PC-9 (cell line): ENCODE data around the gene ANKRD44. TPM values are rescaled to one million over a fixed set of nuclear protein-coding genes. Genes with fewer than 3 reads are reported as not detected.

ENCODE experiments used
- BruUV-seq: library from RNA; stranded (reverse); fragments of 400-500 nt; replicated peaks from 2 replicates; lab custom pipeline; 2021; lab: Mats Ljungman, UMichigan
- CTCF ChIA-PET: fragments of 300-600 bp; sonication (Branson Sonifier 250); formaldehyde crosslinking; loops from one replicate; lab custom pipeline; 2022; ENCODE audit warnings: antibody characterized with exemption; lab: Charles Lee
- POLR2A ChIA-PET: fragments of 300-600 bp; sonication (Branson Sonifier 250); formaldehyde crosslinking; loops from one replicate; lab custom pipeline; 2022; ENCODE audit warnings: antibody characterized with exemption; ENCODE audit not compliant: unreplicated experiment; lab: Charles Lee
- DNase-seq, 2 experiments: peaks; one replicate each; pipeline versions ENCODE4 v3.0.0 to v3.0.0-alpha.2; 2015 to 2022; ENCODE audit warnings: mixed read lengths in 1 of 2
- H2AFZ ChIP-seq: fragments of 200-600 bp; sonication (generic); 2 replicates; pipeline ENCODE4 v1.8.1; 2017; ENCODE audit warnings: antibody characterized with exemption
- H3F3A ChIP-seq: fragments of 200-600 bp; sonication (generic); 2 replicates; pipeline ENCODE4 v1.8.1; 2017; ENCODE audit warnings: antibody characterized with exemption, mild to moderate bottlenecking, low read depth; ENCODE audit not compliant: insufficient read depth
- H3K27ac ChIP-seq: fragments of 200-600 bp; sonication (generic); 2 replicates; pipeline ENCODE4 v1.6.1; 2016; ENCODE audit warnings: mixed run types
- H3K27me3 ChIP-seq: fragments of 200-600 bp; sonication (generic); 2 replicates; pipeline ENCODE4 v1.6.1; 2016; ENCODE audit warnings: low read depth, mixed run types; ENCODE audit not compliant: insufficient read depth
- H3K36me3 ChIP-seq: fragments of 200-600 bp; sonication (generic); 2 replicates; pipeline ENCODE4 v1.6.1; 2016; ENCODE audit warnings: low read depth, mixed run types
- H3K4me1 ChIP-seq: fragments of 200-600 bp; sonication (generic); replicated peaks from 2 replicates; pipeline ENCODE4 v1.6.1; 2016; ENCODE audit warnings: mixed run types; ENCODE audit not compliant: insufficient read depth
- H3K4me2 ChIP-seq: fragments of 200-600 bp; sonication (generic); 2 replicates; pipeline ENCODE4 v1.6.1; 2017; ENCODE audit warnings: mixed run types
- H3K4me3 ChIP-seq: fragments of 200-600 bp; sonication (generic); 2 replicates; pipeline ENCODE4 v1.6.1; 2016; ENCODE audit warnings: mixed run types
- H3K79me2 ChIP-seq: fragments of 200-600 bp; sonication (generic); 2 replicates; pipeline ENCODE4 v1.6.1; 2017; ENCODE audit warnings: low read depth, mixed run types
- H3K9me2 ChIP-seq: fragments of 200-600 bp; sonication (generic); 2 replicates; pipeline ENCODE4 v1.8.1; 2017; ENCODE audit warnings: mild to moderate bottlenecking; ENCODE audit not compliant: insufficient read depth
- H3K9me3 ChIP-seq: fragments of 200-600 bp; sonication (generic); 2 replicates; pipeline ENCODE4 v1.8.1; 2016; ENCODE audit warnings: low read depth; ENCODE audit not compliant: insufficient read depth
- H4K20me1 ChIP-seq: fragments of 200-600 bp; sonication (generic); 2 replicates; pipeline ENCODE4 v1.8.1; 2017; ENCODE audit not compliant: insufficient read depth
- CTCF ChIP-seq: fragments of 200-600 bp; sonication (generic); conservative IDR thresholded peaks from 2 replicates; pipeline ENCODE4 v1.6.1; 2017; ENCODE audit warnings: mixed run types, antibody characterized with exemption, mild to moderate bottlenecking, moderate library complexity
- EZH2 ChIP-seq: fragments of 200-600 bp; sonication (generic); IDR thresholded peaks from 2 replicates; pipeline ENCODE4 v1.8.0; 2017; ENCODE audit warnings: antibody characterized with exemption, low read depth
- intact Hi-C: fragments of 100-400 bp; cut with micrococcal nuclease; formaldehyde crosslinking; loops from one replicate; pipeline ENCODE4 v1.10.0; 2022; ENCODE audit not compliant: unreplicated experiment
- total RNA-seq: library from RNA; stranded (reverse); gene quantifications from 2 replicates; pipeline ENCODE4 v1.2.3, GENCODE V29; 2021

Gene ANKRD44
- total RNA-seq, 1 experiment from 2014 or later, result 3.4 TPM

DNA sequence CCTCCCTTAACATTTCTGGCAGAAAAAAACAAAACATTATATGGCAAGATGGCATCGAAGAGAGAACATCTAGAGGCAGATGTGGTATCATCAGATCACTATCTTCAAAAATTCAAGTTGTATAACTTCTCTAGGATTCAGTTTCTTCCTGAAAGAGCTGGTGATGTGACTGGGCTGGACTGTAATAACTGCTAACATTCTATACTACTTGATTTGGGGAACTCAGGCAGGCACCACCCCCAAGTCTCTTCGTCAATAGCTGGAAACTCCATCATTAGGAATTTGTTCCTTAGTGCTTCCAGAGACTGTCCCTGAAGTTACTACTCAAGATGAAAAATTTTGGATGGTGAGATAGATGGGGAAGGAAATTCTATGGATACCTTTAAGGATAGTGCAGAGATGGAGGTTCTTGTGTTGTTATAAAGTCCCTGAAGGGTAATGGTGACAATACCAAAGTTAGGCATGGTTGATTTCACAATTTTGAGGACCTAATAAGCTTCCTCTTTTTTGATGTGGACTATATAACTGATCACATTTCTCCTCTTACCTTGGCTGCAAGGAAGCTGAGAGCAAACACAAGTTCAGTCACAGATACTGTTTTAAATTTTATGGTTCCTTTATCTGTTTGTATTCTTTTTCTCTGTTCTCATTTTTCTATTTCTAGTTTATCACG, 324.9 kb downstream of the ANKRD44 start:
- no peaks in the 10 kb centered on the region for H3K9me3 ChIP-seq
- no peak for DNase-seq
- no peak for TF ChIP-seq CTCF
- no peaks in the 10 kb centered on the region for H3K36me3 ChIP-seq
- no peaks in the 10 kb centered on the region for H3K27me3 ChIP-seq
- no peak overlapping the region for H3K4me2 ChIP-seq
- H3K27ac ChIP-seq, result no peak overlapping the region
- H3K9me2 ChIP-seq, result no peaks in the 10 kb centered on the region
- no peak overlapping the region for H2AFZ ChIP-seq
- ChIA-PET POLR2A (no interaction called here), CTCF (no interaction called here)
- no peaks in the 10 kb centered on the region for H4K20me1 ChIP-seq
- H3K79me2 ChIP-seq, result no peaks in the 10 kb centered on the region
- H3K4me3 ChIP-seq, result no peak overlapping the region
- peaks cover 22% of the 10 kb centered on the region for H3K4me1 ChIP-seq
- intact Hi-C loops, result no loop called here
- BruUV-seq, result no TSS peak
- peaks cover 17% of the 10 kb centered on the region for H3F3A ChIP-seq

DNA sequence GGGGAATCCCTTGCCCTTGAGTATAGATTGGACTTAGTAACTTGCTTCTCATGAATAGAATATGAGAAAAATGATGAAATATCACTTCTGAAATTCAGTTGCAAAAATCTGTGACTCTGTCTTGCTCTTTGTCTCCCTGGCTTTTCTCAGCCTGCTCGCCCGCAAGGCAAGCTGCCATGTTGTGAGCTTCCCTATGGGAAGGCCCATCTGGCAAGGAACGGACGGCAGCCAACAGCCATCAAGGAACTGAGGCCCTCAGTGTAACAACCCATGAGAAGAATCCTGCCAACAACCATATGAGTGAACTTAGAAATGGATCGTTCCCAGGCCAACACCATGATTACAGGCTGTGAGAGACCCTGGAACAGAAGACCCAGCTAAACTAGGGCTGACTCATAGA, 325.7 kb downstream of the ANKRD44 start:
- H3F3A ChIP-seq, result peaks cover 17% of the 10 kb centered on the region
- no peak overlapping the region for H3K4me2 ChIP-seq
- H3K27ac ChIP-seq, result no peak overlapping the region
- H2AFZ ChIP-seq, result no peak overlapping the region
- H3K36me3 ChIP-seq, result no peaks in the 10 kb centered on the region
- intact Hi-C loops, result no loop called here
- no peaks in the 10 kb centered on the region for H3K79me2 ChIP-seq
- ChIA-PET POLR2A (no interaction called here), CTCF (no interaction called here)
- no peak overlapping the region for H3K4me3 ChIP-seq
- TF ChIP-seq EZH2 (no peak), CTCF (no peak)
- no peak for DNase-seq
- no peaks in the 10 kb centered on the region for H3K9me2 ChIP-seq
- H3K27me3 ChIP-seq, result no peaks in the 10 kb centered on the region
- BruUV-seq, result no TSS peak
- H3K9me3 ChIP-seq, result no peaks in the 10 kb centered on the region
- H3K4me1 ChIP-seq, result peaks cover 22% of the 10 kb centered on the region
- H4K20me1 ChIP-seq, result no peaks in the 10 kb centered on the region

DNA sequence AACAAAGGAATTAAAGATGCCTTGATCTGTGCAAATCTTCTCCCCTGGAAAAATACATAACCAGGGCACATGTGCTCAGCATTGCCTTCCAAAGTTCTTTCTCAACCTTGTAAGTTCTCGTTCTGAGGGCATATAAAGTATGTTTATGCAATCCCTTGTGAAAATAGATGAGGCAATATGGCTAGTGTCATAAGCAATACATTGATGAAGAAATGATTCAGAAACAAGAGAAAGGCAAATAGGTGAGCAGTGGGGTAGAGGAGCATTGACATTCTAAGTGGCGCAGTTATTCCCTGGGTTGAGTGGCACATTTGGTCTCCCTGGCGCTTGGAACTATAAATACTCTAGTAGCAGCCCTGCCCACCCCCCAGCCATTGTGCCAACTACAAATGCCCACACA, 326.6 kb downstream of the ANKRD44 start:
- no TSS peak for BruUV-seq
- Histone ChIP-seq H3K79me2 (no peaks in the 10 kb centered on the region), H3F3A (peaks cover 17% of the 10 kb centered on the region), H3K27ac (no peak overlapping the region), H3K4me1 (peaks cover 22% of the 10 kb centered on the region), H3K9me2 (no peaks in the 10 kb centered on the region), H3K9me3 (no peaks in the 10 kb centered on the region), H2AFZ (no peak overlapping the region), H3K4me3 (no peak overlapping the region), H4K20me1 (no peaks in the 10 kb centered on the region), H3K36me3 (no peaks in the 10 kb centered on the region), H3K27me3 (no peaks in the 10 kb centered on the region), H3K4me2 (no peak overlapping the region)
- TF ChIP-seq EZH2 (no peak), CTCF (no peak)
- intact Hi-C loops, result no loop called here
- ChIA-PET CTCF (no interaction called here), POLR2A (no interaction called here)
- DNase-seq, result no peak
